ENCODE data around the gene BCOR.

BCOR gene

GRCh38 chrX:40084471-40085101 lies 13.2 kb downstream of the BCOR start:
- no peak for TF ChIP-seq RARB (CRISPR knock-in tag; IDR thresholded peaks at IDR 0.05)
- TF ChIP-seq TOX (CRISPR knock-in tag; IDR thresholded peaks at IDR 0.05; ENCODE audit: borderline replicate concordance): no peak
- no peak for TF ChIP-seq PPARA (CRISPR knock-in tag; IDR thresholded peaks at IDR 0.05; ENCODE audit: borderline replicate concordance)
- TF ChIP-seq ZNF70 (CRISPR knock-in tag; IDR thresholded peaks at IDR 0.05): no peak
- TF ChIP-seq POU6F1 (CRISPR knock-in tag; IDR thresholded peaks at IDR 0.05; ENCODE audit: borderline replicate concordance, low read depth): no peak
- TF ChIP-seq ZNF8 (CRISPR knock-in tag; IDR thresholded peaks at IDR 0.05): no peak
- TF ChIP-seq ESRRG (CRISPR knock-in tag; IDR thresholded peaks at IDR 0.05): no peak
- no peak for TF ChIP-seq ZFP3 (CRISPR knock-in tag; IDR thresholded peaks at IDR 0.05)
- no peak for TF ChIP-seq ZC3H10 (CRISPR knock-in tag; IDR thresholded peaks at IDR 0.05)
- ATAC-seq: no peak

GRCh38 chrX:40083979-40084359 lies 13.8 kb downstream of the BCOR start:
- no peak for TF ChIP-seq TOX (CRISPR knock-in tag; IDR thresholded peaks at IDR 0.05; ENCODE audit: borderline replicate concordance)
- no peak for TF ChIP-seq CSDC2 (CRISPR knock-in tag; IDR thresholded peaks at IDR 0.05)
- no peak for TF ChIP-seq SNAI2 (CRISPR knock-in tag; IDR thresholded peaks at IDR 0.05)
- TF ChIP-seq ZFP30 (CRISPR knock-in tag; IDR thresholded peaks at IDR 0.05): no peak
- no peak for TF ChIP-seq BACH2 (CRISPR knock-in tag; IDR thresholded peaks at IDR 0.05; ENCODE audit: borderline replicate concordance)
- no peak for TF ChIP-seq ZNF8 (CRISPR knock-in tag; IDR thresholded peaks at IDR 0.05)
- no peak for TF ChIP-seq ISL1 (CRISPR knock-in tag; IDR thresholded peaks at IDR 0.05)
- TF ChIP-seq ZNF565 (CRISPR knock-in tag; conservative IDR thresholded peaks at IDR 0.05; ENCODE audit: low read depth): no peak
- TF ChIP-seq TCF4 (CRISPR knock-in tag; IDR thresholded peaks at IDR 0.05; ENCODE audit: borderline replicate concordance): no peak
- ATAC-seq: no peak

GRCh38 chrX:40083120-40083978 lies 14.4 kb downstream of the BCOR start:
- TF ChIP-seq CSRNP3 (CRISPR knock-in tag; IDR thresholded peaks at IDR 0.05): no peak
- no peak for TF ChIP-seq PATZ1 (CRISPR knock-in tag; IDR thresholded peaks at IDR 0.05; ENCODE audit: borderline replicate concordance)
- no peak for TF ChIP-seq ZC3H10 (CRISPR knock-in tag; IDR thresholded peaks at IDR 0.05)
- TF ChIP-seq SNAI2 (CRISPR knock-in tag; IDR thresholded peaks at IDR 0.05): no peak
- TF ChIP-seq PPARA (CRISPR knock-in tag; IDR thresholded peaks at IDR 0.05; ENCODE audit: borderline replicate concordance): no peak
- no peak for TF ChIP-seq TOX (CRISPR knock-in tag; IDR thresholded peaks at IDR 0.05; ENCODE audit: borderline replicate concordance)
- no peak for TF ChIP-seq ZFP30 (CRISPR knock-in tag; IDR thresholded peaks at IDR 0.05)
- no peak for TF ChIP-seq CSDC2 (CRISPR knock-in tag; IDR thresholded peaks at IDR 0.05)
- no peak for TF ChIP-seq ESRRG (CRISPR knock-in tag; IDR thresholded peaks at IDR 0.05)
- no peak for ATAC-seq

- TF ChIP-seq SNAI2 (CRISPR knock-in tag; IDR thresholded peaks at IDR 0.05): no peak
- no peak for TF ChIP-seq POU6F1 (CRISPR knock-in tag; IDR thresholded peaks at IDR 0.05; ENCODE audit: borderline replicate concordance, low read depth)
- no peak for TF ChIP-seq PPARA (CRISPR knock-in tag; IDR thresholded peaks at IDR 0.05; ENCODE audit: borderline replicate concordance)
- no peak for TF ChIP-seq RARB (CRISPR knock-in tag; IDR thresholded peaks at IDR 0.05)
- no peak for TF ChIP-seq TCF4 (CRISPR knock-in tag; IDR thresholded peaks at IDR 0.05; ENCODE audit: borderline replicate concordance)
- TF ChIP-seq OSR1 (CRISPR knock-in tag; IDR thresholded peaks at IDR 0.05): no peak
- TF ChIP-seq BACH2 (CRISPR knock-in tag; IDR thresholded peaks at IDR 0.05; ENCODE audit: borderline replicate concordance): no peak
- TF ChIP-seq CSDC2 (CRISPR knock-in tag; IDR thresholded peaks at IDR 0.05): no peak
- ATAC-seq: no peak
Measured at GRCh38 chrX:40082447-40083119, 15.2 kb downstream of the BCOR start.

Measured in SK-N-SH treated with all-trans-retinoic acid at 6 μM for 48 hours (cell line).